ENCODE results near the gene SLC17A5.
"Not testable (repeated sequence)": the region's sequence is repeated elsewhere in the genome, so short reads cannot be mapped to it uniquely, and the experiment has no call there.

Gene SLC17A5

DNA sequence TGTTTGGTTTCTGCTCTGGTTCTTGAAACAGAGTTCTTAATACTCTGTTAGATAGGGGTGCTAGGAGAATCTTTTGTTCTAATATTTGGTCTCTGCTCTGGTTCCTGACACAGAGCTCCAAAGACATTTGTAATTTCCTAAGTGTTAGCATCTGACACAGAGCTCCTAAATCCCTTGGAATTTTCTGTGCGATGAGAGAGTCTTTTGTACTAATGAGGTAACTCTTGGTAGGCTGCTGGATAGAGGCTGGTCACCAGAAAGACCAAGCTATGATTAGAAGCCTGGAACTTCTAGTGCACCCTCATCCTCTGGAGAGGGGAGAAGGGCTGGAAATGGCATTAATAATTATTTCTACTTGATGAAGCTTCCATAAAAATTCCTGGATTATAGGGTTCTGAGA, 34.6 kb upstream of the SLC17A5 start:
- H3K4me1 ChIP-seq (ENCODE audit: insufficient read depth, low read length, severe bottlenecking), result no peaks in the 10 kb centered on the region
- H3K9me3 ChIP-seq (ENCODE audit: low read length), result no peaks in the 10 kb centered on the region
- no peak overlapping the region for H2AFZ ChIP-seq (ENCODE audit: low read length)
- H3F3A ChIP-seq (ENCODE audit: insufficient read depth, low read length), result no peaks in the 10 kb centered on the region
- no peaks in the 10 kb centered on the region for H3K9me2 ChIP-seq (ENCODE audit: low read depth, low read length)
- no peaks in the 10 kb centered on the region for H3K79me2 ChIP-seq (ENCODE audit: insufficient read depth, low read length)
- TF ChIP-seq EZH2 (IDR thresholded peaks at IDR 0.05; ENCODE audit: borderline replicate concordance, low read length), result no peak
- TF ChIP-seq, protein P1, sequence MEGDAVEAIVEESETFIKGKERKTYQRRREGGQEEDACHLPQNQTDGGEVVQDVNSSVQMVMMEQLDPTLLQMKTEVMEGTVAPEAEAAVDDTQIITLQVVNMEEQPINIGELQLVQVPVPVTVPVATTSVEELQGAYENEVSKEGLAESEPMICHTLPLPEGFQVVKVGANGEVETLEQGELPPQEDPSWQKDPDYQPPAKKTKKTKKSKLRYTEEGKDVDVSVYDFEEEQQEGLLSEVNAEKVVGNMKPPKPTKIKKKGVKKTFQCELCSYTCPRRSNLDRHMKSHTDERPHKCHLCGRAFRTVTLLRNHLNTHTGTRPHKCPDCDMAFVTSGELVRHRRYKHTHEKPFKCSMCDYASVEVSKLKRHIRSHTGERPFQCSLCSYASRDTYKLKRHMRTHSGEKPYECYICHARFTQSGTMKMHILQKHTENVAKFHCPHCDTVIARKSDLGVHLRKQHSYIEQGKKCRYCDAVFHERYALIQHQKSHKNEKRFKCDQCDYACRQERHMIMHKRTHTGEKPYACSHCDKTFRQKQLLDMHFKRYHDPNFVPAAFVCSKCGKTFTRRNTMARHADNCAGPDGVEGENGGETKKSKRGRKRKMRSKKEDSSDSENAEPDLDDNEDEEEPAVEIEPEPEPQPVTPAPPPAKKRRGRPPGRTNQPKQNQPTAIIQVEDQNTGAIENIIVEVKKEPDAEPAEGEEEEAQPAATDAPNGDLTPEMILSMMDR (IDR thresholded peaks at IDR 0.05; ENCODE audit: low read length), result no peak
- no peak overlapping the region for H3K4me2 ChIP-seq (ENCODE audit: low read length)
- no peaks in the 10 kb centered on the region for H3K36me3 ChIP-seq (ENCODE audit: insufficient read depth, low read length)
- no peaks in the 10 kb centered on the region for H4K20me1 ChIP-seq (ENCODE audit: insufficient read depth, low read length)
- no peaks in the 10 kb centered on the region for H3K27me3 ChIP-seq (ENCODE audit: insufficient read depth, low read length)
- H3K27ac ChIP-seq (ENCODE audit: low read depth, low read length, poor library complexity, severe bottlenecking), result no peak overlapping the region
- no peak overlapping the region for H3K4me3 ChIP-seq (ENCODE audit: low read depth, low read length, poor library complexity, severe bottlenecking)
- H3K9ac ChIP-seq (ENCODE audit: low read length), result no peak overlapping the region

- not testable (repeated sequence) for H3K9ac ChIP-seq (ENCODE audit: low read length); H3K27me3 ChIP-seq (ENCODE audit: insufficient read depth, low read length); H3K9me3 ChIP-seq (ENCODE audit: low read length); H3K4me2 ChIP-seq (ENCODE audit: low read length); H3K9me2 ChIP-seq (ENCODE audit: low read depth, low read length); H3K36me3 ChIP-seq (ENCODE audit: insufficient read depth, low read length); H3K4me3 ChIP-seq (ENCODE audit: low read depth, low read length, poor library complexity, severe bottlenecking); H4K20me1 ChIP-seq (ENCODE audit: insufficient read depth, low read length); H3K4me1 ChIP-seq (ENCODE audit: insufficient read depth, low read length, severe bottlenecking); H2AFZ ChIP-seq (ENCODE audit: low read length); H3F3A ChIP-seq (ENCODE audit: insufficient read depth, low read length); H3K27ac ChIP-seq (ENCODE audit: low read depth, low read length, poor library complexity, severe bottlenecking); H3K79me2 ChIP-seq (ENCODE audit: insufficient read depth, low read length)
Measured at GRCh38 chr6:73683574-73683973, 29.8 kb upstream of the SLC17A5 start.

DNA sequence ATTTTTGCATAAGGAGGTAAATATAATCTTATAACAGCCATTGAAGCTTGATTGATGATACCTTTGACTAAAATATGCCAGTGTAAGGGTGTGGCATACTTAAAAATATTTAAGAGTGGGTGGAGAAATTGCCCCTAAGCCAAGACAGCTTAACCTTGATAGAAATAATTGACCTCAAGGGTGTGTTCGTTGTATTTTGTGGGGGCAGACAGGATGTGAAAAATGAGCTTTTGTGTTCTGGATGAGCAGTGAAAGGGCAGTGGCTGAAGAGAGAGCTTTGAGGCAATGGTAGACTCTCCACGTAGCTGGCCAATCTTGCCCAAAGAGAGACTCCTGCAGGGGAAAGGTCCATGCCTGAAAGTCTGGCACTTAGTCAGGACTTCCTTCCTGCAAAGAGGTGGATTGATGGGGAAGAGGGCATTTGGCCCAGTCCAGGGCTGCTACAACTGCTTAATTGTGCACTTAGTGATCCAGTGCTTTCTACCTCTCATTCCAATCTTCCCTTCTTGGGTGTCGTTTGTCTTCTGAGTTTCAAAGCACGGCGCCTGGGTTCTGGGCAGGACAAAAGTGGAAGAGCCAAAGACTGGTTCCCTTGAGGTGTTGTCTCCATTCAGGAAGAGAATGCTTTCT, 26.6 kb upstream of the SLC17A5 start:
- H3K79me2 ChIP-seq (ENCODE audit: insufficient read depth, low read length), result no peaks in the 10 kb centered on the region
- no peaks in the 10 kb centered on the region for H3K36me3 ChIP-seq (ENCODE audit: insufficient read depth, low read length)
- no peak overlapping the region for H3K27ac ChIP-seq (ENCODE audit: low read depth, low read length, poor library complexity, severe bottlenecking)
- no peaks in the 10 kb centered on the region for H3K9me3 ChIP-seq (ENCODE audit: low read length)
- H3K27me3 ChIP-seq (ENCODE audit: insufficient read depth, low read length), result no peaks in the 10 kb centered on the region
- H3K9ac ChIP-seq (ENCODE audit: low read length), result no peak overlapping the region
- H2AFZ ChIP-seq (ENCODE audit: low read length), result no peak overlapping the region
- no peaks in the 10 kb centered on the region for H3K9me2 ChIP-seq (ENCODE audit: low read depth, low read length)
- no peaks in the 10 kb centered on the region for H3K4me1 ChIP-seq (ENCODE audit: insufficient read depth, low read length, severe bottlenecking)
- H3K4me2 ChIP-seq (ENCODE audit: low read length), result no peak overlapping the region
- TF ChIP-seq, protein P1 (IDR thresholded peaks at IDR 0.05; ENCODE audit: low read length), result no peak
- TF ChIP-seq EZH2 (IDR thresholded peaks at IDR 0.05; ENCODE audit: borderline replicate concordance, low read length), result no peak
- no peak overlapping the region for H3K4me3 ChIP-seq (ENCODE audit: low read depth, low read length, poor library complexity, severe bottlenecking)
- no peaks in the 10 kb centered on the region for H4K20me1 ChIP-seq (ENCODE audit: insufficient read depth, low read length)
- H3F3A ChIP-seq (ENCODE audit: insufficient read depth, low read length), result no peaks in the 10 kb centered on the region

- H3K27me3 ChIP-seq (ENCODE audit: insufficient read depth, low read length); H2AFZ ChIP-seq (ENCODE audit: low read length); H3K4me2 ChIP-seq (ENCODE audit: low read length); H4K20me1 ChIP-seq (ENCODE audit: insufficient read depth, low read length); H3K36me3 ChIP-seq (ENCODE audit: insufficient read depth, low read length); H3K9me3 ChIP-seq (ENCODE audit: low read length); H3K27ac ChIP-seq (ENCODE audit: low read depth, low read length, poor library complexity, severe bottlenecking); H3K9ac ChIP-seq (ENCODE audit: low read length); H3F3A ChIP-seq (ENCODE audit: insufficient read depth, low read length); H3K4me3 ChIP-seq (ENCODE audit: low read depth, low read length, poor library complexity, severe bottlenecking); H3K9me2 ChIP-seq (ENCODE audit: low read depth, low read length); H3K79me2 ChIP-seq (ENCODE audit: insufficient read depth, low read length); H3K4me1 ChIP-seq (ENCODE audit: insufficient read depth, low read length, severe bottlenecking): not testable (repeated sequence)
Measured at GRCh38 chr6:73679846-73680245, 26.1 kb upstream of the SLC17A5 start.

Measured in OCI-LY1 (cell line).